HFF-Myc (cell line): ENCODE data around the gene POLRMT.
A peak's percentile ranks its signal among the peaks of the same experiment; 100 is the strongest.

Experiments used
- DNase-seq: peaks from one replicate; pipeline ENCODE4 v3.0.0-alpha.2; 2011; ENCODE audit warnings: low read depth; ENCODE audit errors: extremely low read depth
- H3K4me3 ChIP-seq: replicated peaks from 2 replicates; pipeline ENCODE4 v1.5.1; 2011; ENCODE audit warnings: low read depth, mild to moderate bottlenecking, control low read depth, low read length
- CTCF ChIP-seq: IDR thresholded peaks from 2 replicates; pipeline ENCODE4 v1.5.1; 2012; ENCODE audit warnings: mild to moderate bottlenecking, low read depth, low read length, control low read depth; ENCODE audit errors: missing control alignments

Gene POLRMT

GRCh38 chr19:678791-679388 is 45.6 kb upstream of the POLRMT start:
- peak overlapping the region; percentile 68 for H3K4me3 ChIP-seq
- TF ChIP-seq CTCF = no peak
- no peak for DNase-seq

- no peak for TF ChIP-seq CTCF
- no peak for DNase-seq
- H3K4me3 ChIP-seq = peak overlapping the region; percentile 33
Observed at GRCh38 chr19:677601-678436, 44.5 kb upstream of the POLRMT start.

GRCh38 chr19:677201-677600 is 43.9 kb upstream of the POLRMT start:
- peak overlapping the region; percentile 51 for H3K4me3 ChIP-seq
- no peak for TF ChIP-seq CTCF
- no peak for DNase-seq

GRCh38 chr19:676339-677105 is 43.2 kb upstream of the POLRMT start, which contains the start of gene FSTL3:
FSTL3 (plus strand) TSS chr19:676392; CDS start chr19:676424, 32 bp downstream.
- no peak for DNase-seq
- peak within 1 kb of the TSS; percentile 51 for H3K4me3 ChIP-seq
- no peak for TF ChIP-seq CTCF

- no peak for TF ChIP-seq CTCF
- no peak for DNase-seq
- H3K4me3 ChIP-seq = no peak overlapping the region
Observed at GRCh38 chr19:676007-676338, 42.6 kb upstream of the POLRMT start.

GRCh38 chr19:674282-675151 is 41.2 kb upstream of the POLRMT start:
- no peak for DNase-seq
- no peak overlapping the region for H3K4me3 ChIP-seq
- TF ChIP-seq CTCF = no peak
